DMS53 (cell line): Measurements from ENCODE around the gene HOXC9.
"Not testable (repeated sequence)": the region's sequence is repeated elsewhere in the genome, so short reads cannot be mapped to it uniquely, and the experiment has no call there.

Source experiments
- DNase-seq: peaks from one replicate; lab custom pipeline; 2025; lab: John Stamatoyannopoulos, UW

The HOXC9 gene

DNA sequence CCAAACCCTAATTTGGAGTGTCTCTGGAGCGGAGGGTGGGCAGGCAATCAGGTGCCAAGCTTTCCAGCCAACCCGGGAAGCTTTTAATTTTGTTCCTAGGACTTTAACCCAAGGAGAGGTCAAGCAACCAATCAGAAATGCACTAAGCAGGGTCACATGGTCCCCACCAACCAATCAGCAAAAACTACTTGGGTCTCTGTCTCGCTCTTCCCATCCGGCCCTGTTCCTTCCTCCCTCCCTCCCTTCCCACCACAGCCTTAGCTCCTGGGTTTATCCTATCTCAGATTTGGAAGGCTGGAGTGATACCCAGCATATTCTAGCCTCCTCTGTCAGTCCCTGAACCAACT is 40.2 kb downstream of the HOXC9 start:
- DNase-seq = peak; percentile 25

DNA sequence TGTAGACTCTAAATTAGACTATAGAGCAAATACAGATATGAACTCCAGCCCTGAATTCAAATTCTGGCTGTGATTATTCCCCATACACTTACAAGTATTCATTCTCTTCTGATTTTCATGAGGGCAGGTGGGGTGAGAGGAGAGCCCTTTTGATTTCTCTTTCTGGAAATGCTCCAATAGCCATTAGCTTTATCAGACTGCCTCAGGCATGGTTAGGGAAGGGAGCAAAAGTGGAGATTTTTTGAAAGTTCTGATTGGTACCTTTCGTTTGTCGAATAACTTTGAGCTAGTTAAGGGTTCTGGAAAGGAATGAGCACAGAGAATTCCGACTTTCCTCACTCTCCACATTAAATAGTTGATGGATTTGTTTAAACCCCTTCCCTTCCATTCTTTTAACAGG is 40.7 kb downstream of the HOXC9 start:
- no peak for DNase-seq

DNA sequence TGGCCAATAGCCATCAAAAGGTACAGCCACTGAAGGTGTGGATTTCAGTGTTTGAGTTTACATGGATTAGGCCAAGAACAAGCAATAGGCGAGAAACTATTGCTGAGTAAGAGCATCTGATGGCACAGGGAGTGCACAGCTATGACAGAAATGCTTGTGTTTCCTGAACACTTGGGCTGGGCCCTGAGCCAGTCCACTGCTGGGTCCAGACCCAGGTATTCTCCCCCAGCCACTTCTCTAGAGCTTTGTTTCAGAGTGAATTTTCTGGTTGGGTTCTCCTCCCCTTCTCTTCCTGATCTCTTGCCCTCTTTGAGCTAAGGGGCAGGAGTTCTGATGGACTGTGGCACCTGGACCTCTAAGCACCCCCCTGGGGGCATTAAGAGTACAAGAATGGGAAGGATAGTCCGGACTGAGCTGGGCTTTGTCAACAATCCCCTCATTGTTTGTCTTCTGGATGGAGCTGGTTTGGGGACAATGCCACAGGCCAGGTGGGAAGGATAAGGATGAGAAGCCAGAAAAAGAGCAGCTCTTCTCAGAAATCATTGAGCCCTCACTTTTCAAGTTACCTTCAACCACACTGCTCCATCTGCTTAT is 41.2 kb downstream of the HOXC9 start:
- no peak for DNase-seq

DNA sequence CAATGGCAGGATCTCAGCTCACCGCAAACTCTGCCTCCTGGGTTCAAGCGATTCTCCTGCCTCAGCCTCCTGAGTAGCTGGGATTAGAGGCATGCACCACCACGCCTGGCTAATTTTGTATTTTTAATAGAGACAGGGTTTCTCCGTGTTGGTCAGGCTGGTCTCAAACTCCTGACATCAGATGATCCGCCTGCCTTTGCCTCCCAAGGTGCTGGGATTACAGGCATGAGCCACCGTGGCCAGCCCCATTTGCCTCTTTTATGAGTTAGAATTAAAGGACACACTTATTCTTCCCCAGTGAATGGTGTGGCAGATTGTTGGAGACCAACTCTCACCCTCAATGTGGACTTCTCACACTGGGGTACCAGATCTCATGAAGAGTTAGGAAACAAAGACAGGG is 42.1 kb downstream of the HOXC9 start:
- DNase-seq = not testable (repeated sequence)

DNA sequence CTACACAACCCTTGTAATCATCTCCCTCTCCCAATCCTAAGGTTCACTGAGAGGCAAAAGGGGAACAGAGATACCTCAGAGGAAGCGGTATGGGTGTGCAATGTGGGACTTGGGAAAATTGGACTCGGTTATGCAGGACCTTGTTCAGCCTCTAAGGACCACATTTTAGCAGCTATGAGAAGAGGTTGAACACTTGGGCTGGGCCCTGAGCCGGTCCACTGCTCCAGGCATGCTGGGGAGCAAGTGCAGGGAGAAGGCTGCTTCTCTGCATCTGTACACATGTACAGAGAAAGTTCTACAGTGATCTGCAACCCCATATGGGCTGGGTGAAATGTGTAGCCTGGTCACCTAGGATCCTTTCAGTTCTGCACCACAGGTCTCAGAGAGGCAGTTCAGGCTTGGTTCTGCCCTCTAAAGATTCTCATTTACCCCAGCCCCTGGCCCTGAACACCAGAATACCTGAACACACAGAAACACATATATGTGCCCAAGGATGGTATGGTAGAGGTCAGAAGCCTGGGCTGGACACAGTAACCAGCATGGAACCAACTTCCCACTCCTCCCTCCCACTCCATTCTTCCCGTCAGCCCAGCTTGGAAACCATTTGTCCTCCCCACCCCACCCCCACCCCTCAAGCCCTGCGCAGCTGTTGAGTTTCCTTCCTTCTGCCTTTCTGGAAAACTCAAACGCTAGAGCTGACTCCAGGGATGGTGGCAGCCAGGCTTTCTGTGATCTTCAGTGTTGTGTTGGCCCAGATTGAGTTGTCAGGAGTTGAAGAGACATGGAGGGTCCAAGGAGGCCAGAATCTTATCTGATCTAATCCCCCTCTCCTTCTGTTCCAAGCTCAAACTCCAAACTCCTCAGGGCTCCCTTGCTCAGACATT is 43.3 kb downstream of the HOXC9 start:
- DNase-seq = no peak

DNA sequence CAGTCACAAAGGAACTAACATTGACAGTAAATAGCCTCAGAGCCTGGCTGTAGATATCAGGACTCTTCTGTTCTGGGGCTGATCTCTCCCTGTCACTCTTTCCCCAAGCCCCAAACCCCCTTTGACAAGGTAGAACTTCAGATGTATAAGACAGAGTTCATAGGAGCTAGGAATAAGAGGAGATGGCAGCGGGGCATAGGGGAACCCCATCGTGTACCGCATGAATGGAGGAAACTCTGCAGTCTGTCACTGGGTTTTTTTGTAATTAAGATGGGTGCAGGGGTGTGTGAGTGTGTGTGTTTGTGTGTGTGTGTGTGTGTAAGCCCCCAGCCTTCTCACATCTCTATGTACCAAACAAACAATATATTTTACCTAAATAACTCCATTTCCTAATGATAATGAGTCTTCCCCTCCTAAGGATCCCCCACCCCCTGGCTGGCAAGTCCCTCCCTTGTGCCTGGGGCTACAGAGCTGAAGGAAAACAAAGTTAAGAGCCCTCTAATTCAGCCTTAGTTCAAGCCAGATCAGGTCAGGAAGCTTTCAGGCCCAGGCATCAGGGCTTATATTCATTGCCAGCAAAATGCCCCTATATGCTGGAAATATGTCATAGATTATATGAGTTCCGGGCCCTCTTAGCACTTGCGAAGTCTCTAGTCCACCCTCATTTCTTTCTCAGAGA is 44.6 kb downstream of the HOXC9 start:
- no peak for DNase-seq

DNA sequence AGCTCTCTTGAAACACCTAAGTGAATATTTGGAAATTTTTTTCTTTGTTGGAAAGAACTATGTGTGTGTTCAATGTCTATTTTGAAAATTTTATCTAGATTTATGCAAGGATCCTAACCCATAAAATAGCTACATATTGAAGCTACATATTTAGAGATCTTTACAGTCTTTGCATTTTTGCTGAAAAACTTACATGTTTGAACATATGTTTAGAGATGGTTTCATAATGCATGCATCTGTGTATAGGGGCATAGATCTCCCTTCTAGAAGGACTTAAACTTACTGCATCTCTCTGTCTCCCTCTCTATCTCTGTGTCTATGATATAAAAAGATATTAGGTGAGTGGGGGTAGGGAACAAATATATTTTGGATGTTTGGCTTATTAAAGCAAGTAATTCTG is 45.4 kb downstream of the HOXC9 start:
- no peak for DNase-seq

DNA sequence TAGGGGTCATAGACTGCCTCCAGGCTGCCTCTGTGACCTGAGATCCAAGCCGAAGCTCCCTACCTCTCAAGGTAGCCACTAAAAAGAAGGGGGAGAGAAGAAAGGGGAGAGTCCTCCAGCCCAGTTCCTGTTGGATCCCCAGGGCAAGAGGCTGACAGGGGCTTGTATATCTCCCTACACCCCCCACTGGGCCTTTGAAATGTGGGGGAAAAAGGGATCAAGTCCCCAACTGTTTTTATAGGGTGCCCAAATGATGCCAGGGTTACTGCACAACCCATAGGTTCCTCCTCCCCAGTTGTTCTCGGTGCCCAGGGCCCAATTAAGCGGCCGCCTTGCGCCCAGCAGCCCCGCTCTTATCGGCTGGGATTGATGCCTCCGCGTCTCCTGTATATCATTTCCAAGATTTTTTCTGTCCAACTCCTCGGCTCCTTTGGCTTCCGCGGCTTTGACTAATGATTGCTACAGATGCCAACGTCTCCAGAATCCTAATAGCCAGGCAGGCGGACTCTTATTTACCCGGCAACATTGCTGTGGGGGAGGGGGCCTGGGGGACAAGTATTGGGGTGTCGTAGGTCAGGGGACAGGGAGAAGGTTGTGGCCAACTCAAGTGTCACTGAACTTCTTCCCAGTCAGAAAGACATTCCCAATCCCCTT is 46.0 kb downstream of the HOXC9 start:
- no peak for DNase-seq

DNA sequence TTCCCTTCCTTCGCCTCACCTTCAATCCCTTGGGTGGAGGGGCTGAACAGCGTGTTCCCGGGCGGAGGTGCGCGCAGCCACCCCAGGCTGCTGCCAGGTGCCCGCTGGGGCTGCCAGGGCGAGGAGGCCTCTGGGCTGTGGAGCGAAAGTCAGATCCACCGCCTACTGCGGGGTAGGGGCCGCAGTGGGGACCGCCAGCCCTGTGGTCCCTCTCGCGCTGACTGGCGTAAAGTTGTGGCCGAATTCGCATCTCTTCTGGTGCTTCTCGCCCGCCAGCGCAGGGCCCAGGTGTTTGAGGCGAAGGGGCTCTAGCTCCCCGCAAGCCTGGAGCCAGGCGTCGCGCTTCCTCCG is 46.8 kb downstream of the HOXC9 start:
- DNase-seq = no peak

DNA sequence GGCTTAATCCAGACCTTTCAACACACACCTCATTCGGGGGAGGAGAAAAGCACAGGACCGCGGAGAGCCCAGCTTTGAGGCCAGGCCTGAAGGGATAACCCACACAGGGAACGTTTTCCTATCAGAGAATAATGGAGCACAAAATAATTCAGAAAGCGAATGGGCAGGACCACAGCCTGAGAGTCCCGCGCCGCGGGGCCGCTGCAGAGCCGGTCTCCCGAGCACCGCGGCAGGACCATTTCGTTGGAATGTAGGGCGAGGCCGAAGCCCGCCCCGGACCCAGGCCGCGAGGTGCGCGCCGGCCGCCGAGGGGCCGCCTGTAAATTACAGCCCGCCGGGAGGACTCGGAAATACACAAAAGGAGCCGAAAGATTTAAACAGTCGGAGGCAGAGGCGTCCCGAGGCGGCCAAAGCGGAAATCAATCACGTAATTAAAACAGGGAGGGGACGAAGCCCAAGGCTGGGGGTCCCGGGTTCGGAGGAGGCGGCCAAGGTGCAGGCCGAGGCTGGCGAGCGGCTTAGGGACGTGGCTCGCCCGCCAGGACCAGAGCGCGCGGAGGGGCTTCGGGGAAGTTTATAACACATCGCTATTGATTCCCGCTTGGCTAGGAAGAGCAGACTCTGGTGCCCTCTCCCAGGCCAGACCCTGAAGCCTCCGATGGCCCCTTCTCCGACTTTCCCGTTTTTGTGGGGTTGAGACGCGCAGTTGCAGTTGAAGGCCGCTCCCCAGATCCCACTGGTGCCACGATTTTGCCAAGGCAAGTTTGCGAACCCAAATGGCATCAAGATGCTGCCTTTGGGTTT is 47.4 kb downstream of the HOXC9 start:
- no peak for DNase-seq

DNA sequence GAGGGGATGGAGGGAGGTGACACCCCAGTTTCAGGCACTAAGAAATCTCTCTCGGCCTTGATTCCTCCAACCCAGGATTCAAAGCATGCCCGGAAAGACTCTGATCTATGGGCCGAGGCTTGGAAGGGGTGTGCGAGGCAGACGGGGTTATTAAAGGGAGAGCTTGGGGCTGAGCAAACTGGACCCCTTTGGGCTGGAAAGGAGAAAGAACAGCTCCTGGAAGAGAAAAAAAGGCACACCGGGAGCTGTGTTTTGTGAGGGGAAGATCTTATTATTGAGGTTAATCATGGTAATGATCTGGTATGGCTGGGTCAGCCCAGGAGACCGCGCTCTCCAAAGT is 48.0 kb downstream of the HOXC9 start:
- DNase-seq = no peak

DNA sequence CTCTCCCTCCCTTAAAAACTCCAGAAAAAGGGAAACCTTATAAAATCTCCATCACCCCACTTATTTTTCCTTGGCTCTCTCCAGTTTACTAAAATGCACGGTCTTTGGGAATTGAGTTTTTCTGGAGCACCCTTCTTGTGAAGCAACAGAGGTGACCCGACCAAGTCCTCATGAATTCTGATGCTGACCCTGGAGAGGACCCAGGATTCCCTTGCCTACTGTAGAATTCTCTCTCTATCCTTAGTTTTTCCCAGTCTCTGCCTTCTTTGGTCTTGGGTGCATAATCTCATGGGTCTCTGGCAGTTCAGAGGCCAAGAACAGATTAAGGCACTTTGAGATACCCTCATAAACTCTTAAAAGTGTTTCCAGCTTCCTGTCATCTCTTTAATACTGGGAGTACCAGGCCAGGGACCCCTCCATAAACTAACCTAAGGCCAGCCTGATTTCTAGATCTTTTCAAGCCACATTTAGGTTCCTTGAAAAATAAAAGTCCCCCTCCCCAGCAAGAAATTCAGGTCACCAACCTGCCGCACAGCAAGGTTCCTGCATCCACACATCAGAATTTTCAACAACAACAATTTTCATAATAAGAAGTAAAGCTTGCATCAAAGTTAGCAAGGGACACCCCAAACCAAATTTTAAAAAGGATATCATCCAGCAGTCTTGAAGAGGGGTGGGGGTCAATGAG is 48.6 kb downstream of the HOXC9 start:
- no peak for DNase-seq

DNA sequence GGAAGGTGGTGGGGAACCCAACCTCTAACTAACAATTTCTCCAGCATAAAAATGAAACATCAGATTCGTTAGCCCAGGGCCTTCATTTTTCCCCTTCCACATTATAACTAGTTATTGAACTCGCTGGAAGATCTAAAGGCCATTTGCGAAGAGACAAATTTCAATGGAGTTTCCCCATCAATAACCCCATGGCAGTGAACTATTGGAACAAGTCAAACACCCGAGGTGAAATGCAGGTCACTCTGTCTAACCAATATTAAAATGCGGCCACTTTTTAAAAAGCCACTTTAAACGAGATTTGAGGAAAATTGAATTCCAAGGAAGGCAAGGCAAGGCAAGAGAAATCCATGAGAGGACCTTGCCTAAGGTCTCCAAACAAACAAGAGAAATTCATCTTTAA is 49.1 kb downstream of the HOXC9 start:
- DNase-seq = no peak

DNA sequence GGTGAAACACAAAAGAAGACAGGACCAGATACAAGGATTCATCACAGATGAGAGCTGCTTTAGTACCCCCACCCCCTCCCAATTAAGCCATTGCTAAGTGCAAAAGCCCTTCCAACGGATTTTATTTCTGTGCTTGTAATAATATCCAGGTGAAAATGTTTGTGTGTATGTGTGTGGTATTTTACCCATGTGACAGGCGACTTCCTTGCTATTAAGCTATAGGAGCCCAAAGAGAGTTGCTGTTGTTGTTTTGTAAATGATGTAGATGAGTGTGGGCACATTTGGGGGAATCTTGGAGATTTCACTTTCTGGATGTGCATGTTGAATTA is 50.5 kb downstream of the HOXC9 start:
- no peak for DNase-seq

DNA sequence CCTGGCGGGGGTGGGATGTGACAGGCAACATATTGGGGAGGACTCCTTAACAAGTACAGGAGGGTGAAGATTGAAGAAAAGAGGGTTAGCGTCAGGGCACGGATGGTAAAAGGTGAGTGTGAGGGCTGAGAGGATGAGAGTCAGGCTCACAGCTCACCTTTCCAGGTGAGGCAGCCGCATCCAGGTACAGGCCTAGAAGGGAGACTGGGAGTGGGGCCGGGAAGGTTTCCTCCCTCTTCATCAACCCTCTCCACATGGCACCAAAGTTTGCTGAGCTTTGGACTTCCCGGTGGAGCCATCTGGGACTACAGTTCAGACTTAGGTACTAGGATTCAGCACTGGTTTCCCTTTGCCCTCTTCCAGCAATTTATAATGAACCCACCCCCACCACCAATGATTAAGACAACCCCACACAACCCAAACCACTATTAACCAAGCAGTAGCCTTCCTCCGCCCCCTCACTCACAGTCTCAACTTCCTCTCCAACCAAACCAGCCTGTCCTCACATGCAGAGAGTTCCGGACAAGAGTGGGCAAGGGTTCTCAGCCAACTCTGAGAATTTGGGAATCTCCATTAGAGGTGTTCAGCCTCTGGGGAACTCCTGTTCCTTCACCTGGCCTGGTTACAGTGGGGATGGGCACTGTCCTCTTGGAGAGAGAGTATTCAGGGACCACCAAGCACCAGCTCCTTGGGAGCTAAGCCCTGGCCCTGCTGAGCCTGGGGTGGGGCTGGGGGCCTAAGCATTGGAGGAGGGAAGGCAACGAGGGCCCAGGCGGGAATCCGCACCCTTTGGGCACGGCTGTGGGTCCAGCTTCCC is 51.3 kb downstream of the HOXC9 start:
- DNase-seq = no peak

DNA sequence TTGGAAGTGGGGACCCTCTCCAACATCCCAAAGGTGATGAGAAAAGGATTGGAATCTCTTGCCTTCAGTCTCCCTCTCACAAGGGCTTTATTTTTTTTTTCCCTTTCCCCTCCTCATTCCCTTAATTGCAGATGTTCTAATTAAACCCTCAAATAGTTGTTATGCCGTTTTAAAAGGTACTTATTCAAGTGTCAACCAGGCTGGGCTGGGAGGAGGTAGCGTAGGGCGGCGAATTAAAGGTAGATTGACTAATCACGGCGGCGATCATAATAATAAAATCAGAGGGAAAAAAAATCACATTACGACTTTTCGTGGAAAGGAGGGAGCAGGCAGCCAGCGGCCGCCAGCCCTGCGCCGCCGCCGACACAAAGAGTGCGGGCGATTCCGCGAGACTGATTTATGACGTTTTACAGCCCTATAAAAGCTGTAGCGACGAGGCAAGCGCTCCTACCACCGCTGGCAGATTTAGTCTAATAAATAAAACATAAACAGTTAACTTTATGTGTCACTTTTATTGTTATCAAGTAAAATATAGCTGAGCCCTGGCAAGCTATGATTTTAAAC is 52.0 kb downstream of the HOXC9 start:
- no peak for DNase-seq

DNA sequence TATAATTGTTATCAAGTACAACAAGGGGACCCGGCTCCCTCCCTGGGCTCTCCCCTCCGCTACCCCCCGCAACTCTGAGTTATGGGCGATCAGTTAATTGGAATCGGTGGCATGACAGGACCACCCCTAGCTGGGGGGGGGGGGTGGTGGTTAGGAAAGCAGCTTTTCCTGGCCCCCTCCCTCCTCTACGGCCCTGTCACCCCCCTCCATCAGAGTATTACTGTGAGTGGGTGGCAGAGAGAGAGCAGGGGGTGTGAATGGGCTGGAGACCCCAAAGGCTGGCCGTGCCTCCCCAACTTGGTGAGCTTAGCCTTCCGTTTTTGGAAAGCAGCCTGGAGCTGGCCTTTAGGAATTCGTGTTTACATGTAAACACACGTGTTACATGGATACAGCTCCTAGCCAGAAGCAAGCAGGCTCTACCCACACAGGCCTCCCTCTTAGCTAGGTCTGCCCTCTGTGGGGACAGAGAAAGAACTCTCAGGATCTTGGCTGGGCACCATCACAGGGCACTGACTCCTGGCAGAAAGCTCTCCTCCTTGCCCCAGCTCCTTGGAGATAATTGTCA is 52.6 kb downstream of the HOXC9 start:
- DNase-seq = no peak
